SK-N-SH treated with all-trans-retinoic acid at 6 μM for 48 hours (cell line): ENCODE data around the gene AGRP.
A peak's percentile ranks its signal among the peaks of the same experiment; 100 is the strongest.

Experiments
- ATAC-seq: fragments of 200-7000 bp; cut with Tn5 transposase; 3 replicates; pipeline ENCODE4 v1.9.1; 2020; ENCODE audit warnings: mild to moderate bottlenecking, moderate library complexity
- ARNTL ChIP-seq: fragments of 450-650 bp; formaldehyde crosslinking; IDR thresholded peaks from 2 replicates; pipeline ENCODE4 v1.5.0; 2020; ENCODE audit warnings: low read depth, mild to moderate bottlenecking, moderate library complexity, borderline replicate concordance
- BACH2 ChIP-seq: fragments of 250-450 bp; sonication (Bioruptor Pico); IDR thresholded peaks from 2 replicates; pipeline ENCODE4 v1.9.0; 2021; ENCODE audit warnings: mild to moderate bottlenecking, borderline replicate concordance
- CSDC2 ChIP-seq: fragments of 250-450 bp; sonication (Bioruptor Pico); IDR thresholded peaks from 2 replicates; pipeline ENCODE4 v1.5.0; 2020; ENCODE audit warnings: mild to moderate bottlenecking, moderate library complexity
- ESRRG ChIP-seq: fragments of 250-450 bp; sonication (Bioruptor Pico); IDR thresholded peaks from 2 replicates; pipeline ENCODE4 v1.6.1; 2021; ENCODE audit warnings: mild to moderate bottlenecking
- GLIS3 ChIP-seq: fragments of 250-450 bp; sonication (Bioruptor Pico); IDR thresholded peaks from 2 replicates; pipeline ENCODE4 v1.5.0; 2020; ENCODE audit warnings: mild to moderate bottlenecking, moderate library complexity
- ISL1 ChIP-seq: fragments of 250-450 bp; sonication (Bioruptor Pico); IDR thresholded peaks from 2 replicates; pipeline ENCODE4 v2.1.2; 2022; ENCODE audit warnings: mild to moderate bottlenecking, moderate library complexity
- OSR1 ChIP-seq: fragments of 250-450 bp; sonication (Bioruptor Pico); IDR thresholded peaks from 2 replicates; pipeline ENCODE4 v1.8.0; 2022; ENCODE audit warnings: moderate library complexity, mild to moderate bottlenecking, inconsistent platforms
- PPARA ChIP-seq: fragments of 250-450 bp; sonication (Bioruptor Pico); IDR thresholded peaks from 2 replicates; pipeline ENCODE4 v1.5.0; 2020; ENCODE audit warnings: mild to moderate bottlenecking, borderline replicate concordance
- RARB ChIP-seq: fragments of 250-450 bp; sonication (Bioruptor Pico); IDR thresholded peaks from 2 replicates; pipeline ENCODE4 v1.8.0; 2021; ENCODE audit warnings: mild to moderate bottlenecking, moderate library complexity
- SNAI2 ChIP-seq: fragments of 250-450 bp; sonication (Bioruptor Pico); IDR thresholded peaks from 2 replicates; pipeline ENCODE4 v1.5.0; 2020; ENCODE audit warnings: mild to moderate bottlenecking, moderate library complexity
- TCF4 ChIP-seq: fragments of 250-450 bp; sonication (Bioruptor Pico); IDR thresholded peaks from 2 replicates; pipeline ENCODE4 v1.8.0; 2021; ENCODE audit warnings: mild to moderate bottlenecking, moderate library complexity, borderline replicate concordance
- TOX ChIP-seq: fragments of 250-450 bp; sonication (Bioruptor Pico); IDR thresholded peaks from 2 replicates; pipeline ENCODE4 v1.8.0; 2021; ENCODE audit warnings: mild to moderate bottlenecking, moderate library complexity, borderline replicate concordance
- ZC3H10 ChIP-seq: fragments of 250-450 bp; sonication (Bioruptor Pico); IDR thresholded peaks from 2 replicates; pipeline ENCODE4 v1.5.1; 2021; ENCODE audit warnings: mild to moderate bottlenecking, moderate library complexity
- ZFP3 ChIP-seq: fragments of 250-450 bp; sonication (Bioruptor Pico); IDR thresholded peaks from 2 replicates; pipeline ENCODE4 v1.5.0; 2020; ENCODE audit warnings: mild to moderate bottlenecking, moderate library complexity
- ZFP30 ChIP-seq: fragments of 450-650 bp; formaldehyde crosslinking; IDR thresholded peaks from 2 replicates; pipeline ENCODE4 v1.5.0; 2022; ENCODE audit warnings: mild to moderate bottlenecking, moderate library complexity
- ZNF565 ChIP-seq: fragments of 450-650 bp; formaldehyde crosslinking; conservative IDR thresholded peaks from 2 replicates; pipeline ENCODE4 v1.5.0; 2020; ENCODE audit warnings: low read depth, mild to moderate bottlenecking, moderate library complexity
- ZNF70 ChIP-seq: fragments of 450-650 bp; formaldehyde crosslinking; IDR thresholded peaks from 2 replicates; pipeline ENCODE4 v1.5.0; 2020; ENCODE audit warnings: mild to moderate bottlenecking, moderate library complexity
- ZNF8 ChIP-seq: fragments of 450-650 bp; formaldehyde crosslinking; IDR thresholded peaks from 2 replicates; pipeline ENCODE4 v1.5.0; 2020; ENCODE audit warnings: mild to moderate bottlenecking, moderate library complexity
- TF ChIP-seq, protein P1 (sequence below): fragments of 250-450 bp; sonication (Bioruptor Pico); IDR thresholded peaks from 2 replicates; pipeline ENCODE4 v1.5.1; 2020; ENCODE audit warnings: low read depth, mild to moderate bottlenecking, moderate library complexity
- TF ChIP-seq, protein P2 (sequence below): fragments of 250-450 bp; sonication (Bioruptor Pico); IDR thresholded peaks from 2 replicates; pipeline ENCODE4 v1.5.1; 2021; ENCODE audit warnings: mild to moderate bottlenecking, moderate library complexity
- TF ChIP-seq, protein P3 (sequence below): fragments of 250-450 bp; sonication (Bioruptor Pico); IDR thresholded peaks from 2 replicates; pipeline ENCODE4 v1.5.0; 2020; ENCODE audit warnings: mild to moderate bottlenecking, moderate library complexity
- TF ChIP-seq, protein P4 (sequence below): fragments of 250-450 bp; sonication (Bioruptor Pico); IDR thresholded peaks from 2 replicates; pipeline ENCODE4 v1.8.0; 2021; ENCODE audit warnings: low read depth, mild to moderate bottlenecking, moderate library complexity, borderline replicate concordance

AGRP gene

DNA sequence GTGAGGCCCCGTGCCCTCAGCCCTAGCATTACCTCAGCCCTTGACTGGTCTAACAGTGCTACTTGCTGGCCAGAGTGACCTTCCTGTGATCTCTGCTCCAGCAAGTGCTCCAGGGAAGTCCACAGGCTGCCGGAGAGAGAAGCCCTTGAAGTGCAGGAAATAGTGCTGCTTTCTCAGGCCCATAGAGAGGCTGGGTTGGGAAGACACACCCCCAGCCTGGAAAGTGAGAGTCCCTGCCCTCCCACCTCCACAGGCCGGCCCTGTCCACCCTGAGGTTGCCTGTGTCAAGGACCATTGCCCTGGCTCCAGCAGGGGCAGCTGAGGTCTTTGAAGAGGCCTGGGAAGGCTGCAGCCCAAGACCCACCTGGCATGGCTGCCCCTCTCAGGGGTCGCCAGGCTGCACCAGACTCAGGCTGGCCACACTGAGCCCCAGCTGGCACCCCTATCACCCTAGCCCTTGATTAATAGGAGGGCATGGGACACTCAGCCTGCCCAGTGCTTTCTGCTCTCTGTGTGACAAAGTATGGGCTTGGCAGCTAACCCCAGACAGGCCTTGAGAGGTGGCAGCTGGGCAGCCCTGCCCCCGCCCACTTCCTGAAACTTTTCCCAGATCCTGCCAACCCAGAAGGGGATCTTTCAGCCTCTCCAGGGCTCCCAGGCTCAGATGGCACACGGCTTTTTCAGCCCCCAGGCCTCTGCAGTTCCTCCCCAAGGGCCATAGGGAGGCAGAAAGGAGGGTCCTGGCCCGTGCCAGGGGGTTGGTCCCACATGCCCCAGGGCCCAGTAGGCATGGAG lies 24.1 kb downstream of the AGRP start:
- peak; percentile 41 for ATAC-seq
- TF ChIP-seq TOX (CRISPR knock-in tag) (no peak), TCF4 (CRISPR knock-in tag) (no peak), PPARA (no peak), ZFP30 (CRISPR knock-in tag) (no peak), ZNF8 (CRISPR knock-in tag) (no peak), ARNTL (CRISPR knock-in tag) (no peak), OSR1 (CRISPR knock-in tag) (no peak), RARB (CRISPR knock-in tag) (no peak), CSDC2 (CRISPR knock-in tag) (no peak), SNAI2 (CRISPR knock-in tag) (no peak), ZFP3 (CRISPR knock-in tag) (no peak), ESRRG (CRISPR knock-in tag) (no peak), ZC3H10 (CRISPR knock-in tag) (no peak)
- TF ChIP-seq, protein P1, sequence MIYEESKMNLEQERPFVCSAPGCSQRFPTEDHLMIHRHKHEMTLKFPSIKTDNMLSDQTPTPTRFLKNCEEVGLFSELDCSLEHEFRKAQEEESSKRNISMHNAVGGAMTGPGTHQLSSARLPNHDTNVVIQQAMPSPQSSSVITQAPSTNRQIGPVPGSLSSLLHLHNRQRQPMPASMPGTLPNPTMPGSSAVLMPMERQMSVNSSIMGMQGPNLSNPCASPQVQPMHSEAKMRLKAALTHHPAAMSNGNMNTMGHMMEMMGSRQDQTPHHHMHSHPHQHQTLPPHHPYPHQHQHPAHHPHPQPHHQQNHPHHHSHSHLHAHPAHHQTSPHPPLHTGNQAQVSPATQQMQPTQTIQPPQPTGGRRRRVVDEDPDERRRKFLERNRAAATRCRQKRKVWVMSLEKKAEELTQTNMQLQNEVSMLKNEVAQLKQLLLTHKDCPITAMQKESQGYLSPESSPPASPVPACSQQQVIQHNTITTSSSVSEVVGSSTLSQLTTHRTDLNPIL (CRISPR knock-in tag): no peak
- TF ChIP-seq, protein P2, sequence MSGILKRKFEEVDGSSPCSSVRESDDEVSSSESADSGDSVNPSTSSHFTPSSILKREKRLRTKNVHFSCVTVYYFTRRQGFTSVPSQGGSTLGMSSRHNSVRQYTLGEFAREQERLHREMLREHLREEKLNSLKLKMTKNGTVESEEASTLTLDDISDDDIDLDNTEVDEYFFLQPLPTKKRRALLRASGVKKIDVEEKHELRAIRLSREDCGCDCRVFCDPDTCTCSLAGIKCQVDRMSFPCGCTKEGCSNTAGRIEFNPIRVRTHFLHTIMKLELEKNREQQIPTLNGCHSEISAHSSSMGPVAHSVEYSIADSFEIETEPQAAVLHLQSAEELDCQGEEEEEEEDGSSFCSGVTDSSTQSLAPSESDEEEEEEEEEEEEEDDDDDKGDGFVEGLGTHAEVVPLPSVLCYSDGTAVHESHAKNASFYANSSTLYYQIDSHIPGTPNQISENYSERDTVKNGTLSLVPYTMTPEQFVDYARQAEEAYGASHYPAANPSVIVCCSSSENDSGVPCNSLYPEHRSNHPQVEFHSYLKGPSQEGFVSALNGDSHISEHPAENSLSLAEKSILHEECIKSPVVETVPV (CRISPR knock-in tag): no peak

DNA sequence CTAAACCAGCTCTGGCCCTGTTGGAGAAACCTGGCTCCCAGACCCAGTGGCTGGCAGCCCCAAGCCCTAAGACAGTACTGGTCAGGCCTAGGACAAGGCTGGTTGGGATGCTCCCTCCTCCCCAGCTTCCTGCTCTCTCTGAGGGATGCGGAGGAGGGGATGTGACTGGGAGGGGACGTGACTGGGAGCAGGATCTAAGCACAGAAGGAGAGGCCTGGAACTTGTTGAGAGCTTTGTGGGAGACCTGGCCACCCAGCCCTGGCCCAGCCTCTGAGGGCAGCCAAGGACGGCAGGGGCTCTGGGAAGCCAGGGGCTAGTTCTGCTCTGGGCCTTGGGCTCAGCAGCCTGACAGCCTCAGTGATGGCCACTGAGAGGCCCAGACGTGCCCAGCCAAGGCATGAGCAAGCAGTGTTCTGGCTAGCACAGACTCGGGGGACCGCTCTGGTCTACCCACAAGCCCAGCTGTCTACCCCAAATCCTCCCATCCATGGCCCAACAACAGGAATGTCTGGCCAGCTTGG lies 25.2 kb downstream of the AGRP start:
- no peak for TF ChIP-seq ZNF8 (CRISPR knock-in tag)
- TF ChIP-seq ZNF70: no peak
- TF ChIP-seq ZC3H10 (CRISPR knock-in tag): no peak
- TF ChIP-seq PPARA: no peak
- no peak for TF ChIP-seq OSR1 (CRISPR knock-in tag)
- no peak for TF ChIP-seq TCF4 (CRISPR knock-in tag)
- TF ChIP-seq ZFP3 (CRISPR knock-in tag): no peak
- no peak for TF ChIP-seq ESRRG (CRISPR knock-in tag)
- no peak for TF ChIP-seq GLIS3 (CRISPR knock-in tag)
- no peak for TF ChIP-seq ZNF565 (CRISPR knock-in tag)
- TF ChIP-seq, protein P3, sequence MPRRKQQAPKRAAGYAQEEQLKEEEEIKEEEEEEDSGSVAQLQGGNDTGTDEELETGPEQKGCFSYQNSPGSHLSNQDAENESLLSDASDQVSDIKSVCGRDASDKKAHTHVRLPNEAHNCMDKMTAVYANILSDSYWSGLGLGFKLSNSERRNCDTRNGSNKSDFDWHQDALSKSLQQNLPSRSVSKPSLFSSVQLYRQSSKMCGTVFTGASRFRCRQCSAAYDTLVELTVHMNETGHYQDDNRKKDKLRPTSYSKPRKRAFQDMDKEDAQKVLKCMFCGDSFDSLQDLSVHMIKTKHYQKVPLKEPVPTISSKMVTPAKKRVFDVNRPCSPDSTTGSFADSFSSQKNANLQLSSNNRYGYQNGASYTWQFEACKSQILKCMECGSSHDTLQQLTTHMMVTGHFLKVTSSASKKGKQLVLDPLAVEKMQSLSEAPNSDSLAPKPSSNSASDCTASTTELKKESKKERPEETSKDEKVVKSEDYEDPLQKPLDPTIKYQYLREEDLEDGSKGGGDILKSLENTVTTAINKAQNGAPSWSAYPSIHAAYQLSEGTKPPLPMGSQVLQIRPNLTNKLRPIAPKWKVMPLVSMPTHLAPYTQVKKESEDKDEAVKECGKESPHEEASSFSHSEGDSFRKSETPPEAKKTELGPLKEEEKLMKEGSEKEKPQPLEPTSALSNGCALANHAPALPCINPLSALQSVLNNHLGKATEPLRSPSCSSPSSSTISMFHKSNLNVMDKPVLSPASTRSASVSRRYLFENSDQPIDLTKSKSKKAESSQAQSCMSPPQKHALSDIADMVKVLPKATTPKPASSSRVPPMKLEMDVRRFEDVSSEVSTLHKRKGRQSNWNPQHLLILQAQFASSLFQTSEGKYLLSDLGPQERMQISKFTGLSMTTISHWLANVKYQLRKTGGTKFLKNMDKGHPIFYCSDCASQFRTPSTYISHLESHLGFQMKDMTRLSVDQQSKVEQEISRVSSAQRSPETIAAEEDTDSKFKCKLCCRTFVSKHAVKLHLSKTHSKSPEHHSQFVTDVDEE (CRISPR knock-in tag): no peak
- TF ChIP-seq CSDC2 (CRISPR knock-in tag): no peak
- TF ChIP-seq, protein P4, sequence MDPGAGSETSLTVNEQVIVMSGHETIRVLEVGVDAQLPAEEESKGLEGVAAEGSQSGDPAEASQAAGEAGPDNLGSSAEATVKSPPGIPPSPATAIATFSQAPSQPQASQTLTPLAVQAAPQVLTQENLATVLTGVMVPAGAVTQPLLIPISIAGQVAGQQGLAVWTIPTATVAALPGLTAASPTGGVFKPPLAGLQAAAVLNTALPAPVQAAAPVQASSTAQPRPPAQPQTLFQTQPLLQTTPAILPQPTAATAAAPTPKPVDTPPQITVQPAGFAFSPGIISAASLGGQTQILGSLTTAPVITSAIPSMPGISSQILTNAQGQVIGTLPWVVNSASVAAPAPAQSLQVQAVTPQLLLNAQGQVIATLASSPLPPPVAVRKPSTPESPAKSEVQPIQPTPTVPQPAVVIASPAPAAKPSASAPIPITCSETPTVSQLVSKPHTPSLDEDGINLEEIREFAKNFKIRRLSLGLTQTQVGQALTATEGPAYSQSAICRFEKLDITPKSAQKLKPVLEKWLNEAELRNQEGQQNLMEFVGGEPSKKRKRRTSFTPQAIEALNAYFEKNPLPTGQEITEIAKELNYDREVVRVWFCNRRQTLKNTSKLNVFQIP (CRISPR knock-in tag): no peak
- TF ChIP-seq TOX (CRISPR knock-in tag): no peak
- no peak for TF ChIP-seq ARNTL (CRISPR knock-in tag)
- no peak for TF ChIP-seq ISL1
- no peak for TF ChIP-seq ZFP30 (CRISPR knock-in tag)
- no peak for TF ChIP-seq RARB (CRISPR knock-in tag)
- TF ChIP-seq SNAI2 (CRISPR knock-in tag): no peak
- no peak for ATAC-seq

DNA sequence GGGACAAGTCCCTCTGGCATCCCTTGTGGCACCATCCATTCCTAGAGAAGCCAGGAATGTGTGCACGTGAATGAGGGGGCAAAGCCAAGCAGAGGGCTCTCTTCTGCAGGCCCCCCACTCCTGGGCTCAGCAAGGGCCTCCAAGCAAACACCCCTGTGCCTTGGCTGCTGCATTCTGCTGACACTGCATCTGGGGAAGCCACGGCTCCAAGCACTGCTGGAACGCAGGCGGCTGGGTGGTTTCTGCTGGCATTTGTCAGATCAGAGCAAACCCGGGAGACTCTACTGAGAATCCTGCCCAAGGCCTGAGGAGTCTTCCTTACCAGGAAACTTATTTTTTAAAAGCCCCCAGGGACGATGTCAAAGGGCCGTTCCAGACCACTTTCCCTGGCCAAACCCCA lies 25.7 kb downstream of the AGRP start:
- no peak for ATAC-seq
- no peak for TF ChIP-seq TOX (CRISPR knock-in tag)
- TF ChIP-seq ZNF70: no peak
- no peak for TF ChIP-seq PPARA
- no peak for TF ChIP-seq BACH2 (CRISPR knock-in tag)
- TF ChIP-seq ZNF565 (CRISPR knock-in tag): no peak
- no peak for TF ChIP-seq GLIS3 (CRISPR knock-in tag)
- no peak for TF ChIP-seq RARB (CRISPR knock-in tag)
- no peak for TF ChIP-seq ZNF8 (CRISPR knock-in tag)
- TF ChIP-seq ARNTL (CRISPR knock-in tag): no peak
- no peak for TF ChIP-seq CSDC2 (CRISPR knock-in tag)
- TF ChIP-seq ZFP30 (CRISPR knock-in tag): no peak
- no peak for TF ChIP-seq OSR1 (CRISPR knock-in tag)
- TF ChIP-seq, protein P1 (CRISPR knock-in tag): no peak
- no peak for TF ChIP-seq ZFP3 (CRISPR knock-in tag)
- no peak for TF ChIP-seq SNAI2 (CRISPR knock-in tag)
- TF ChIP-seq, protein P3 (CRISPR knock-in tag): no peak
- TF ChIP-seq TCF4 (CRISPR knock-in tag): no peak
- no peak for TF ChIP-seq ISL1
- no peak for TF ChIP-seq ZC3H10 (CRISPR knock-in tag)
